Astrocyte (in vitro differentiated cells and primary cell): ENCODE data around the gene THOC2.

Experiments used
- EZH2 ChIP-seq: IDR thresholded peaks from 2 replicates; pipeline ENCODE4 v1.6.1; 2012; ENCODE audit warnings: mild to moderate bottlenecking, low read length, inconsistent platforms; ENCODE audit not compliant: insufficient read depth
- TF ChIP-seq, protein P1 (sequence below): IDR thresholded peaks from 2 replicates; pipeline ENCODE4 v1.5.1; 2011; ENCODE audit warnings: low read depth, mild to moderate bottlenecking, inconsistent platforms, low read length, moderate library complexity; ENCODE audit not compliant: insufficient read depth

DNA sequence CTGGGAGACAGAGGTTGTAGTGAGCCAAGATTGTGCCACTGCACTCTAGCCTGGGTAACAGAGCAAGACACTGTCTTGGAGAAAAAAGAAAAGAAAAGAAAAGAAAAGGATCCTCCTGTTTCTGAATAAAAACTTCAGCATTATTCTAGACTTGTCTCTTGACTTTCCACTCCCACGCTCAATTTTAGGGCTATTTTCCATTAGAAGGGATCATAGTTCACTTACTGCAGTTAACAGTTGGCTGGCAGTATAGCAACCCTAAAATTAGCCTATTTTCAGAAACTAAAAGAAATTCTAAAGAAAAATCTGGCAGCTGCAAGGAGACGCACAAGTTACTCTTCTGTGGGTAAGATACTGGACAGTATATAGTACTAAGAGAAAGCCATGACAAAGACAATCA is 28.1 kb downstream of the THOC2 start:
- TF ChIP-seq, protein P1, sequence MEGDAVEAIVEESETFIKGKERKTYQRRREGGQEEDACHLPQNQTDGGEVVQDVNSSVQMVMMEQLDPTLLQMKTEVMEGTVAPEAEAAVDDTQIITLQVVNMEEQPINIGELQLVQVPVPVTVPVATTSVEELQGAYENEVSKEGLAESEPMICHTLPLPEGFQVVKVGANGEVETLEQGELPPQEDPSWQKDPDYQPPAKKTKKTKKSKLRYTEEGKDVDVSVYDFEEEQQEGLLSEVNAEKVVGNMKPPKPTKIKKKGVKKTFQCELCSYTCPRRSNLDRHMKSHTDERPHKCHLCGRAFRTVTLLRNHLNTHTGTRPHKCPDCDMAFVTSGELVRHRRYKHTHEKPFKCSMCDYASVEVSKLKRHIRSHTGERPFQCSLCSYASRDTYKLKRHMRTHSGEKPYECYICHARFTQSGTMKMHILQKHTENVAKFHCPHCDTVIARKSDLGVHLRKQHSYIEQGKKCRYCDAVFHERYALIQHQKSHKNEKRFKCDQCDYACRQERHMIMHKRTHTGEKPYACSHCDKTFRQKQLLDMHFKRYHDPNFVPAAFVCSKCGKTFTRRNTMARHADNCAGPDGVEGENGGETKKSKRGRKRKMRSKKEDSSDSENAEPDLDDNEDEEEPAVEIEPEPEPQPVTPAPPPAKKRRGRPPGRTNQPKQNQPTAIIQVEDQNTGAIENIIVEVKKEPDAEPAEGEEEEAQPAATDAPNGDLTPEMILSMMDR: no peak
- TF ChIP-seq EZH2: no peak
